T-helper 2 cell (primary cell): ENCODE results near the gene SLC2A1.
"Not testable (repeated sequence)": the region's sequence is repeated elsewhere in the genome, so short reads cannot be mapped to it uniquely, and the experiment has no call there.

Experiments
- DNase-seq, 5 experiments: peaks; one replicate each; pipeline versions ENCODE4 v3.0.0 to v3.0.0-alpha.2; 2012 to 2022

The SLC2A1 gene

GRCh38 chr1:42928859-42929258, 29.8 kb downstream of the SLC2A1 start:
- DNase-seq: no peak

- no peak for DNase-seq
Observed at GRCh38 chr1:42927920-42928505, 30.7 kb downstream of the SLC2A1 start.

GRCh38 chr1:42927274-42927841, 31.3 kb downstream of the SLC2A1 start:
- DNase-seq: no peak

GRCh38 chr1:42926879-42927242, 31.8 kb downstream of the SLC2A1 start:
- DNase-seq: no peak

GRCh38 chr1:42926235-42926878, 32.3 kb downstream of the SLC2A1 start:
- DNase-seq: no peak

- peak in 1 of 5 experiments; percentile 54 for DNase-seq
Observed at GRCh38 chr1:42924851-42925760, 33.6 kb downstream of the SLC2A1 start.

GRCh38 chr1:42924082-42924850, 34.4 kb downstream of the SLC2A1 start:
- DNase-seq: peak; percentile 83 to 93 (median 88)

GRCh38 chr1:42923367-42924081, 35.1 kb downstream of the SLC2A1 start:
- no peak for DNase-seq

- peak in 3 of 5 experiments; percentile 22 to 85 (median 53) for DNase-seq
Observed at GRCh38 chr1:42922687-42923366, 35.8 kb downstream of the SLC2A1 start.

GRCh38 chr1:42921769-42922168, 36.9 kb downstream of the SLC2A1 start:
- DNase-seq: no peak

GRCh38 chr1:42919651-42920050, 39.0 kb downstream of the SLC2A1 start:
- DNase-seq: not testable (repeated sequence)

- DNase-seq: no peak
Observed at GRCh38 chr1:42917241-42917495, 41.5 kb downstream of the SLC2A1 start.

GRCh38 chr1:42915456-42915855, 43.2 kb downstream of the SLC2A1 start:
- DNase-seq: no peak

GRCh38 chr1:42914092-42914627, 44.5 kb downstream of the SLC2A1 start:
- no peak for DNase-seq

- peak in 4 of 5 experiments; percentile 27 to 76 (median 43) for DNase-seq
Observed at GRCh38 chr1:42913426-42914091, 45.1 kb downstream of the SLC2A1 start.

GRCh38 chr1:42910985-42911384, 47.7 kb downstream of the SLC2A1 start:
- no peak for DNase-seq

- DNase-seq: no peak
Observed at GRCh38 chr1:42908046-42908445, 50.6 kb downstream of the SLC2A1 start.

- no peak for DNase-seq
Observed at GRCh38 chr1:42904434-42904833, 54.2 kb downstream of the SLC2A1 start.

- DNase-seq: not testable (repeated sequence)
Observed at GRCh38 chr1:42899960-42900359, 58.7 kb downstream of the SLC2A1 start.

- DNase-seq: no peak
Observed at GRCh38 chr1:42891465-42892138, 67.1 kb downstream of the SLC2A1 start.
